HG03039 (cell line): Measurements from ENCODE around the gene KIAA0319L.

Experiments
- ATAC-seq: cut with Tn5 transposase; IDR thresholded peaks from one replicate; pipeline ENCODE4 v1.9.1; 2021; ENCODE audit warnings: mild to moderate bottlenecking, moderate library complexity; ENCODE audit not compliant: unreplicated experiment

The KIAA0319L gene

GRCh38 chr1:35394386-35394785 is 162.8 kb downstream of the KIAA0319L start:
- no peak for ATAC-seq

- ATAC-seq: no peak
Measured at GRCh38 chr1:35390600-35391494, 166.4 kb downstream of the KIAA0319L start.

- ATAC-seq: no peak
Measured at GRCh38 chr1:35386959-35387358, 170.2 kb downstream of the KIAA0319L start.

GRCh38 chr1:35386290-35386689 is 170.9 kb downstream of the KIAA0319L start:
- no peak for ATAC-seq
